GM18951 (cell line): ENCODE measurements around the gene GIMAP7.
"Not testable (repeated sequence)": the region's sequence is repeated elsewhere in the genome, so short reads cannot be mapped to it uniquely, and the experiment has no call there.

Experiments used
- POLR2A ChIP-seq: IDR thresholded peaks from 4 replicates; pipeline ENCODE4 v1.6.1; 2011; ENCODE audit warnings: mild to moderate bottlenecking; ENCODE audit not compliant: insufficient read length, insufficient read depth; ENCODE audit errors: extremely low read depth
- in situ Hi-C: fragments of 300-500 bp; cut with MboI; formaldehyde crosslinking; loops from one replicate; pipeline ENCODE4 v1.12.0; 2022; ENCODE audit warnings: low sequenced_read_pairs, mixed read lengths, inconsistent platforms; ENCODE audit not compliant: unreplicated experiment

The GIMAP7 gene

DNA sequence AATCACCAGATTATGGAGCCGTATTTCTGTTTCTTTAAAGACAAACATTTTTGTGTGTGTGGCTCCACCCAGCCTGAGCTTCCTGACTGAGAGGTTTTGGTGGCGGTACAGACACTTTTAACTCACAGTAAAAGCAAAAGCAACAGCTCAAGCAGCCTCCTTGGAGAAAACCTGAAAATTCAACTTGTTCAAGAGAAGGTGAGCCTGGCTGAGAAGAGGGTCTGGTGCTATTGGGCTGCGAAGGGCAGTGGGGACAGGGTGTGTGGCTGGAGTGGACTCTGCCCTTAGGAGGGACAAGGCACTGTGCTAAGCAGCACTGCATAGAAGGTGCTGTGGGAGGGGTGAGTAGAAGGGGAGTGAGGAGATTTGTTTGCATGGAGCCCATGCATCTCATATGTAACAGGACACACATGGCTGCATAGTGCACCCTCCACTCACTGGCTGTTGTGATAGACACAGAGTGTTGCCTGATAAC is at the start of gene GIMAP7:
Gene GIMAP7, plus strand, starts transcription at position 125 of the 475 bp plus-strand sequence. CDS start 5,103 bp downstream, outside the sequence.
- TF ChIP-seq POLR2A: no peak
- in situ Hi-C loops: no loop called here

DNA sequence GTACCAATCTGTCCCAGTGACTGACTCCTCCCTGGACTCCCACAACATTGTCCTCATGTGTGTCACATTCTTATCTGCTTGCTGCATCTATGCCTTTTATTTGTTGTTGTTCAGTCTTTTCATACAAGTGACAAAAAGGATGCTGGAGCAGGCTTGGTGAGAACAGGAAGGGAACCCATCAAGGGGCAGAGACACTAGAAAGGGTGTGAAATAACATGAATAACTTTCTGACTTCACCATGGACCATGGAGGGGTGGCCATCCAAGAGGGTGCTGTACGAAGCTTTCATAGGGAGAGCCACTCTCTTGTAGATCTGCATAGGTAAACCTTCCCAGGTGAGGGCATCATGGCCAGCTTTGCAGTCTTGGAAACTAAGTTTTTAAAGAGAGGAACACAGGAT is 49.7 kb upstream of the GIMAP7 start:
- in situ Hi-C loops: loop anchor here (10.0 kb wide), 1 partner anchor 290 kb away; no protein-coding TSS in a partner anchor
- TF ChIP-seq POLR2A: no peak

DNA sequence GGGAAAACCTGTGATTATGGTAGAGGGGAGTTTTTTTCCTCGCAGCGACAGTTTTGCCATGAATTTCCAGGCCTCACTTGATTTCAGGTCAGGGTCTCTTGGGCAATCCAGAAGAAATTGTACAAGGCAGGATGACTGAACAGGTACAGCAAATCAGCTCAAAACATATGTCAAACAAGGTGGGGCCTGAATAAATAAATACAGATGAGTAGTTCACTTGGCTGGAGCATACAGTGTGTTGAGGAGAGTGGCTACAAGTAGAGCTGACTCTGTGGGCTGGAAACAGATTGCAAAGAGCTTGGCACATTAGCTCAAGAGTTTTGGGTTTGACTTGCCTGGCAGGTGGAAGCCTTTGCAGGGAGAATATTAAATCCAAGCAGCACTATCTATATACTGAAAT is 49.3 kb upstream of the GIMAP7 start:
- in situ Hi-C loops: loop anchor here (10.0 kb wide), 1 partner anchor 289 kb away; no protein-coding TSS in a partner anchor
- no peak for TF ChIP-seq POLR2A

DNA sequence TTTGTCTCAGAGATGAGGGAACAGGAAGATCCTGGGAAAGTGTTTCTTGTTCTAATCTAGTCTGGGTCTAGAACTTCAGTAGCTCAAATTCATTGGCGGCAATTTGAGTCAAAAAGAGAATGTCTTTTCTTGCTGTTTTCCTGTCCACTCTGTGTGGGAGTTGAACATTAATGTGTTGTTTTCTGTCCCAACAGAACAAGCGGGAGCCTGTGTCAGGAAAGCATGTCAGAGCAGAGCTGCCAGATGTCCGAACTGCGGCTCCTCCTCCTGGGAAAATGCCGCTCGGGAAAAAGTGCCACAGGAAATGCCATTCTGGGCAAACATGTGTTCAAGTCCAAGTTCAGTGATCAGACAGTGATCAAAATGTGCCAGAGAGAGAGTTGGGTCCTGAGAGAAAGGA is 48.2 kb upstream of the GIMAP7 start:
- TF ChIP-seq POLR2A: no peak

DNA sequence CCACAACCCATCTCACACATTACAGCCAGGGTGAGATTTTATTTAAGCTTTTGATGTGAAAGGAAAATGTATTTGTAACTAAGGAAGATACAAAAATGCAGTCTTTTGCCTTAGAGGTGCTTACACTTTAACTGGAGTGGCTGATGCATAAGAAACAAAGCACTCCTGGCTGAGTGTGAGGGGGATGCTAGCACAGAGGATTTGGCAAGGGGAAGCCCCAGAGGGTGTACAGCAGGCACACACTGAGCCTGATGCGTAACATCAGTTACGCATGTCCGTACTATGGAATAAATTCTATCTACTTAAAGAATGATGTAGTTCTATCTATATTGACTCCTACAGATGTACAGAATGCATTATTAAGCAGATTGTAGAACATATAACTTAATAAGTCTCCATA is 46.4 kb upstream of the GIMAP7 start:
- no peak for TF ChIP-seq POLR2A
- in situ Hi-C loops: loop anchor here (10.0 kb wide), 1 partner anchor 287 kb away; no protein-coding TSS in a partner anchor

More for the DNA sequence above, 48.2 kb upstream of the GIMAP7 start:
- in situ Hi-C loops: loop anchor here (10.0 kb wide), 1 partner anchor 288 kb away; no protein-coding TSS in a partner anchor

DNA sequence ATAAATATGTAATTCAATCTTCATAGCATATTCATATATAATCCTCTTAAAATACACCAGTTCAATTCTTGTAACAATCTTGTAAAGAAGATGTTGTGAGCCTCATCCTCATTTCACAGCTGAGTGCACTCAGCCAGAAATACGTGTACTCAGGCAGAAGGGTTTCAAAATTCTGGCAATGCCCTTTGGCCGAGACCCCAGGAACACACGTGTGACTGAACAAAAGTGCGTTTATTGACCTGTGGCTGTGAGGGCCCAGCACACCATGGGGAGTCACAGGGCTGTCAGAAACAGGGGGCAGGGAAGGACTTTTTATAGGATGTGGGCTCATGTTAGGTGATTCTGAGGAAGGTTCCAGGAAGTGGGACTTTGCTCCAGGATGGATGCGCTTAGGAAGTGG is 42.8 kb upstream of the GIMAP7 start:
- TF ChIP-seq POLR2A: no peak
- in situ Hi-C loops: no loop called here

DNA sequence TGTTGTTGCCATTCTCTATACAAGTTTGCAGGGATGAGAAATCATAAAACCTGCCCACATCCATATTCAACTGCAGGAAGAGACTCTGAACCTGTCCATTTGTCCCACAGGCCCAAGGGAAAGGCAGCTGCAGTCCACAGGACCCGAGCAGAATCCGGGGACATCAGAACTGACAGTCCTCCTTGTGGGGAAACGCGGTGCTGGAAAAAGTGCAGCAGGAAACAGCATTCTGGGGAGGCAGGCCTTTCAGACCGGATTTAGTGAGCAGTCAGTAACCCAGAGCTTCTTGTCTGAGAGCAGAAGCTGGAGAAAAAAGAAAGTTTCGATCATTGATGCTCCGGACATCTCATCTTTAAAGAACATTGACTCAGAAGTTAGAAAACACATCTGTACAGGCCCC is 40.8 kb upstream of the GIMAP7 start:
- in situ Hi-C loops: no loop called here
- no peak for TF ChIP-seq POLR2A

DNA sequence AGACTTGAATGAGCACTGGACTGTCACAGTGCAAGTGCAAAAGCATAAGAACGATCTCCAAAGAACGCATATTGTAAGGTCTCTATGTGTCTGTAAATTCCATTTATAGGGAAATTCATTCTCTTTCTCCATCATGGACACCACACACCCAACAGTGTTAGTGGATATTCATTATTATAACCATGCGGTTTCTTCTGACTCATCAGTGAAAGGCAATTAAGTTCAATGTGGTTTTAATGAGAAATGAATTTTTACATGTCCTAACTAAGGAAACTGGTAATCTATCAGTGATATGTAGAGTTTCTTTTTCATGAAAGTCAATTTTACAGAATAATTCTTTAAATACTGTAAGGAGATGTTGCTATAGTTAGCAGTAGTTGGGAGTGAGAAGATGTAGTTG is 38.4 kb upstream of the GIMAP7 start:
- in situ Hi-C loops: no loop called here
- no peak for TF ChIP-seq POLR2A

DNA sequence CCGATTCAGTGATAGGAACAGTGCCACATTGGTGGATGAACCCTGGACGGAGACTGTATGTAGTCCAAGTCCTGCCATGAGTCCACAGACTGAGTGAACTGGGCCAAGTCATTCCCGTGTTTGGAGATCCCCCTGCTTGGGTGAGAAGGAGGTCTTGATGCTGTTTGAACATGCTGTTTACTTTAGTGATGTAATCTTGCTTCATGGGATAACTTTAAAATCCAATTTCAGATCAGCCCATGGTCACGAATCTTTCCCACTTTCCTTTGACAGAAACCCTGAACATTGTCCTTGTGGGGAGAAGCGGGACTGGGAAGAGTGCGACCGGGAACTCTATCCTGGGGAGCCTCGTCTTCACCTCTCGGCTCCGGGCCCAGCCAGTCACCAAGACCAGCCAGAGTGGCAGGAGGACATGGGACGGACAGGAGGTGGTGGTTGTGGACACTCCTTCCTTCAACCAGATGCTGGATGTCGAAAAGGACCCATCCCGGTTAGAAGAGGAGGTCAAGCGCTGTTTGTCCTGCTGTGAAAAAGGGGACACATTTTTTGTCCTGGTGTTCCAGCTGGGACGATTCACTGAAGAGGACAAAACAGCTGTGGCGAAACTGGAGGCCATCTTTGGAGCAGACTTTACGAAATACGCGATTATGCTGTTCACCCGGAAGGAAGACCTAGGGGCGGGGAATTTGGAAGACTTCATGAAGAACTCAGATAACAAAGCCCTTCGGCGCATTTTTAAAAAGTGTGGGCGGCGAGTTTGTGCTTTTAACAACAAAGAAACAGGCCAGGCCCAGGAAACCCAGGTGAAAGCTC is 37.6 kb upstream of the GIMAP7 start:
- no peak for TF ChIP-seq POLR2A
- in situ Hi-C loops: no loop called here

DNA sequence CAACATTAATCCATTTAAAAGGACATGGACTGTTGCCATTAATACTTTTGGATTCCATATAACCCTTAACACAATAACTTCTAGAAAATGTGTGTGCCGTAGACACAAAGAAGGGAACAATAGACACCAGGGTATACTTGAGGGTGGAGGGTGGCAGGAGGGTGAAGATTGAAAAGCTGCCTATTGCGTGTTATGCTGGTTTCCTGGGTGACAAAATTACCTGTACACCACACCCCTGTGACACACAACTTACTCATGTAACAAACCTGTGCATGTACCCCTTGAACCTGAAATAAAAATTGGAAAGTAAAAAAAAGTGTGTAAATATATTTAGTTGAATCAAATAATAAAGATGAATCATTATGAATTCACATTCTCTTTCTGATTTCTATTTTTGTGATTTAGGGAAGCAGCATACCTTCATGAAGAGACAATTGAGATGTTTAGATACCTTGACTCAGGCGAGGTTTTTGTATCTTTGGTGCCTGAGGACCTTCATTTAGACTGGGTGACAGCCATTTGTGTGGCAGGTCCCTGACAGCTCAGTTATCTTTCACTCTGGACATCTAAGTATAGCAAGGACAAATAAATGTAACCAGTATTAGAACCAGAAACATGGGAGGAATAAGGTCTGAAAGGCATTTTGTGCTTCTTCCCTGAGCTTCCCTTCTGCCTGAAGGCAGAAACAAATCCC is 35.5 kb upstream of the GIMAP7 start:
- in situ Hi-C loops: no loop called here
- no peak for TF ChIP-seq POLR2A

DNA sequence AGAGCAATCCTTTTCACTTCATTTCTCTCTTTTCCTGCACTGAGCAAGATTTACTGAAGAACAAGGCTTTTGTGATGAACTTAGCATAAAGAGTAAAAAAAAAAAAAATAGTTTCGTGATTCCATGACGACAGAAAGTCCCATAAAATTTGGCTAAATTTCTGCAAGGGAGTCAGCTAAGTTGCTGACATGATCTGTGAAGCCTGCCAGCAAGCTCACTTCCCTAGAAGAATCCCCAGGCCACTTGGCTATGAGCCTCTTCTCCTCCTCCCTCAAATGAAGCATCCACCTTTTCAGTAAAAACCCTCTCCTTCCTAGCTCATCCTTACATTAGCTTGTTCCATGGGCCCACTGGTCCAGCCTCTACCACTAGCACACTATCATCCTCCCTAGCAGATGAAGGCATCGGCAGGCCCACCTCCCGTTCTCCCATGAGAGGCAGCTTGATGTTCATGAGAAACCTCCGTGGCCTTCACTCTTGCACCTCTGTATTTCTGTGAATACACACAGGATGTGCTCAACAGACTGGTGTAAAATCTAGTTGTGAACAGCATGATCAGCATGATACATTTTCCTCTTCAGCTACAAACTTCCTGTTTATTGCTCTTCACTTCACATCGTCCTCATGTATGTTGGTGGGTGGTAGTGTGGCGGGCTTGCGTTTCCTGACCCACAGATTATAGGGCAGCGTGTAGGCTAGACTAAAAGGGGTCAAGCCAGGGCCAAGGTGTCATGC is 33.3 kb upstream of the GIMAP7 start:
- TF ChIP-seq POLR2A: no peak
- in situ Hi-C loops: no loop called here

DNA sequence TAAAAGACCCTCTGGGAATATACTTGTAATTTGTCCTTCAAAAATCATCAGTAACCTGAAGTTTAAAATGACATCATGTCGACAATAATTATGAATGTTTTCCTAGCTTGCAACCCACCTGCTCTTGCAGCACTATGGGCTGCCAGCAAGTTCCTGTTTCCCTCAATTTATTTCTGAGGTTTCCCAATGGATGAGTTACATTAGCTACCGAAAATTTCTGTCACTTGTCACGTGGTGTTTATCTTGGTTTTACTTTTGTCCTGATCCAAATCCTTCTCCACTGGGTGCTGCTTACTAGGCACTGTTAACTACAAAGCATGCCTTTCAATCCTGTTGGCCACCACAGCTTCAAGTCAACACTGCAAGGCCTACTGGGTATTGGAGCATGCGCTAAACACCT is 32.8 kb upstream of the GIMAP7 start:
- TF ChIP-seq POLR2A: no peak
- in situ Hi-C loops: no loop called here

DNA sequence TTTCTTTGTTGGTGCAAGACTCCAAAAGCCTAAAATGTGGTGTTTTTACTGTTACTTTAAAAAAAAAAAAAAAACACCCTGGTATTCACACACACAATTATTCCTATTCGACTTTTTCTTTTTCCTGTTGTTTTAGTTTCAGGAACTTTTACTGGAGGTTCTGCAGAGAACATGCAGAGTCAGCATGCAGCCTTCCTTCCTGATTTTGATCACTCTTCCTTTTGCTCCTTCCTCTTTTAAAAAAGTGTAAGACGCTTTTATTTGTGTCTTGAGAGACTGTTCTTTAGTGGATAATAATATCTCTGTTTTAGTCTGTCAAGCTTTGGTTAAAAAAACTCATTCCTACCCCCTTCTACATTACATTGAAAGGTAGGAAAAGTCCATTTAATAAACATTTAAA is 31.2 kb upstream of the GIMAP7 start:
- in situ Hi-C loops: not testable (repeated sequence)

DNA sequence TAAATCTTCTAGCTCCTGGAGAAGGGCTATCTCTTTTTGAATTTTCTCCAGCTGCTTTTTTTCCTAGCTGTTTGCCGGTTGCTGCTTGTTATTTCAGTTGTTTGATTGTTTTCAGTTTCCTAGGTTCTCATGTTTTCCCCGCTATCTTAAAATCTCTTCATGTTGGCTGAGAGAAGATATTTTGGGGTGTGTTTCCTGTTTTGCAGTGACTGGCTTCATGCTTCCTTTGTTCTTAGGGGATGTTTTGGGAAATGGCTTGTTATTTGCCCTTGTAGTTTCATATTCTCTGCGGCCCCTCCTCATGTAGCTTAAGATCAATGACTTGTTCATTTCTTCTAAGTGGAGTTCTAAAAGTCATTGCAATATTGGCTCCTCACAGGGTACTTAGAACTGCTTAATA is 30.6 kb upstream of the GIMAP7 start:
- in situ Hi-C loops: not testable (repeated sequence)
